Lung (tissue), 12 donors: Measurements from ENCODE around the gene GOLGA6L7. TPM values are rescaled to one million over a fixed set of nuclear protein-coding genes. Genes with fewer than 3 reads are reported as not detected.

Experiments
- ATAC-seq: fragments of 200-7000 bp; cut with Tn5 transposase; one replicate; pipeline ENCODE4 v1.9.1; 2020; ENCODE audit warnings: moderate number of reproducible peaks; ENCODE audit not compliant: insufficient read depth, low FRiP score
- DNase-seq, 3 donors: peaks; one replicate each; pipeline ENCODE4 v3.0.0-alpha.2; 2013 to 2017
- H3K27ac ChIP-seq, 2 donors: one replicate each; pipeline ENCODE4 v1.5.1; 2013; ENCODE audit warnings: mild to moderate bottlenecking in 2 of 2, moderate library complexity in 2 of 2, control low read depth in 1 of 2, inconsistent platforms in 1 of 2, low read depth in 1 of 2, low read length in 1 of 2
- H3K27me3 ChIP-seq, 3 donors: one replicate each; pipeline ENCODE4 v1.5.1; 2013; ENCODE audit warnings: low read length in 2 of 3; ENCODE audit not compliant: control insufficient read depth in 3 of 3, insufficient read depth in 3 of 3
- H3K36me3 ChIP-seq, 4 donors: one replicate each; pipeline ENCODE4 v1.5.1; 2013; ENCODE audit warnings: low read length in 4 of 4, mild to moderate bottlenecking in 1 of 4, moderate library complexity in 1 of 4; ENCODE audit not compliant: control insufficient read depth in 4 of 4, insufficient read depth in 4 of 4
- H3K4me1 ChIP-seq, 5 donors: one replicate each; pipeline ENCODE4 v1.5.1; 2013; ENCODE audit warnings: low read length in 5 of 5, mild to moderate bottlenecking in 2 of 5, moderate library complexity in 1 of 5; ENCODE audit not compliant: control insufficient read depth in 5 of 5, insufficient read depth in 5 of 5
- H3K4me3 ChIP-seq: one replicate; pipeline ENCODE4 v1.5.1; 2013; ENCODE audit warnings: mild to moderate bottlenecking, control low read depth, moderate library complexity
- H3K9ac ChIP-seq, 2 donors: one replicate each; pipeline ENCODE4 v1.5.1; 2013; ENCODE audit warnings: low read length in 2 of 2, control low read depth in 1 of 2; ENCODE audit not compliant: insufficient read depth in 1 of 2
- H3K9me3 ChIP-seq, 4 donors: one replicate each; pipeline ENCODE4 v1.5.1; 2013; ENCODE audit warnings: low read length in 3 of 4, mild to moderate bottlenecking in 1 of 4, moderate library complexity in 1 of 4; ENCODE audit not compliant: control insufficient read depth in 4 of 4, insufficient read depth in 3 of 4
- CTCF ChIP-seq: IDR thresholded peaks from 2 replicates; pipeline ENCODE4 v1.5.1; 2012; ENCODE audit warnings: mild to moderate bottlenecking; ENCODE audit errors: control extremely low read depth, extremely low read depth
- WGBS, 2 donors: extraction: QIAGEN DNeasy Blood & Tissue Kit; methylation state at CpG; one replicate each; pipeline ENCODE4 v1.1.7; 2013; 5-methylcytosine and 5-hydroxymethylcytosine counted together
- polyA plus RNA-seq, 2 donors: library from polyadenylated mRNA; stranded (reverse); fragments of 200-250 nt; gene quantifications; one replicate each; pipeline ENCODE4 v1.2.1, GENCODE V29; 2013
- total RNA-seq, 2 donors: library from RNA; depleted of rRNA in 1 of 2; stranded (reverse); fragments of >200 nt in 1 of 2; gene quantifications; one replicate each; pipeline ENCODE4 v1.2.1, GENCODE V29; 2014 to 2021
- donor health status: control.
- donor health status: control.
- donor health status: Bipolar disorder and iron deficiency.
- donor health status: healthy.
- donor health status: DM: yes; HTN: yes; CAD: no.

GOLGA6L7 gene
- total and polyA plus RNA-seq, 4 donors, result not detected

DNA sequence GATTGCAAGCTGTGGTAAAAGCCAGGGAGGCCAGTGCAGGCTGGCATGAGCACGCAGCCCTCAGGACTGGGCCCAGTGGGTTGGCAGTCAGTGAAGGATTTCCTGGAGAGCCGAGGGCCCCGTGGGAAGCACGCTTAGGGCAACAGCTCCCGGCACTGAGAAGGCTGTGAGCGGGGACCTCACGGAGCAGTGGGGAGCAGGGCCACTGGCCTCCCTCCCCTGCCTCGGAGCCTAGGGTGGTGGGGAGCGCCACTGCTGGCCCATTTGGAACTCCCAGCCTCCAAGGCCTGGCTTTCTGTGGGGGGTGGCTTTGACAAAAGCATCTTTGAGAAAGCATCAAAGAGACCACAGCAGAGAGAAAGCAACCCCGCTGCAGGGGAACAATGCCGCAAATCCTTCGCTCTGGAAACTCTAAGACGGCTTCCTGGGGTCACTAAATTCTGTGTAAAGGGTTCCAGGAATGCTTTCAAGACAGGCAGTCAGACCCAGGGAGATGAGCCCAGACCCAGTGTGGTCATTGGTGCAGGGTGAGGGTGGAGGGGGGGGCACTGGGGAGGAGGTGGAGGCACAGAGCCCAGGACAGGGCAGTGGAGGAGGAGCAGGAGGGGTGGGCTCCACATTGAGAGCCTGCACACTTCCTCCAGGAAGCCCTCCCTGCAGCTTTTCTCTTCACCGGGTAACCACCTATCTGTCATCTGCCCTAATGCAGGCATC, 27.8 kb upstream of the GOLGA6L7 start:
- Histone ChIP-seq H3K9me3 (peaks cover 0 to 9% (median 2%) of the 10 kb centered on the region in 4 donors), H3K27me3 (no peaks in the 10 kb centered on the region), H3K27ac (no peak overlapping the region), H3K4me3 (no peak overlapping the region), H3K9ac (no peak overlapping the region), H3K36me3 (no peaks in the 10 kb centered on the region), H3K4me1 (no peaks in the 10 kb centered on the region)
- TF ChIP-seq CTCF, result no peak
- 76 to 86% methylated on average over 12 to 14 of the region's 14 CpGs for WGBS, 2 donors
- ATAC-seq, result no peak
- no peak for DNase-seq

- Histone ChIP-seq H3K9me3 (peaks cover 0 to 10% (median 2%) of the 10 kb centered on the region in 4 donors), H3K36me3 (no peaks in the 10 kb centered on the region), H3K27me3 (no peaks in the 10 kb centered on the region), H3K27ac (no peak overlapping the region), H3K4me1 (no peaks in the 10 kb centered on the region), H3K4me3 (no peak overlapping the region), H3K9ac (no peak overlapping the region)
- ATAC-seq, result no peak
- WGBS, 2 donors, result 82 to 92% methylated on average over 4 of the region's 4 CpGs
- DNase-seq, result no peak
- TF ChIP-seq CTCF, result no peak
Observed at GRCh38 chr15:28875461-28876000, 27.1 kb upstream of the GOLGA6L7 start.

- no peak overlapping the region for H3K4me3 ChIP-seq
- no peak overlapping the region for H3K27ac ChIP-seq
- ATAC-seq (no peak), DNase-seq (no peak)
- H3K4me1 ChIP-seq, result peaks cover 0 to 4% (median 0%) of the 10 kb centered on the region in 5 donors
- no peaks in the 10 kb centered on the region for H3K27me3 ChIP-seq
- H3K36me3 ChIP-seq, result no peaks in the 10 kb centered on the region
- no peak for TF ChIP-seq CTCF
- WGBS, 2 donors, result 70 to 73% methylated on average over 10 of the region's 10 CpGs
- no peak overlapping the region for H3K9ac ChIP-seq
- peaks cover 0 to 11% (median 2%) of the 10 kb centered on the region in 4 donors for H3K9me3 ChIP-seq
Observed at GRCh38 chr15:28873585-28874190, 25.2 kb upstream of the GOLGA6L7 start.
